SK-N-SH treated with all-trans-retinoic acid at 6 μM for 48 hours (cell line): ENCODE measurements around the gene LVRN.

Source experiments
- ARNTL ChIP-seq: fragments of 450-650 bp; formaldehyde crosslinking; IDR thresholded peaks from 2 replicates; pipeline ENCODE4 v1.5.0; 2020; ENCODE audit warnings: low read depth, mild to moderate bottlenecking, moderate library complexity, borderline replicate concordance
- GLIS3 ChIP-seq: fragments of 250-450 bp; sonication (Bioruptor Pico); IDR thresholded peaks from 2 replicates; pipeline ENCODE4 v1.5.0; 2020; ENCODE audit warnings: mild to moderate bottlenecking, moderate library complexity
- RARB ChIP-seq: fragments of 250-450 bp; sonication (Bioruptor Pico); IDR thresholded peaks from 2 replicates; pipeline ENCODE4 v1.8.0; 2021; ENCODE audit warnings: mild to moderate bottlenecking, moderate library complexity
- SNAI2 ChIP-seq: fragments of 250-450 bp; sonication (Bioruptor Pico); IDR thresholded peaks from 2 replicates; pipeline ENCODE4 v1.5.0; 2020; ENCODE audit warnings: mild to moderate bottlenecking, moderate library complexity

DNA sequence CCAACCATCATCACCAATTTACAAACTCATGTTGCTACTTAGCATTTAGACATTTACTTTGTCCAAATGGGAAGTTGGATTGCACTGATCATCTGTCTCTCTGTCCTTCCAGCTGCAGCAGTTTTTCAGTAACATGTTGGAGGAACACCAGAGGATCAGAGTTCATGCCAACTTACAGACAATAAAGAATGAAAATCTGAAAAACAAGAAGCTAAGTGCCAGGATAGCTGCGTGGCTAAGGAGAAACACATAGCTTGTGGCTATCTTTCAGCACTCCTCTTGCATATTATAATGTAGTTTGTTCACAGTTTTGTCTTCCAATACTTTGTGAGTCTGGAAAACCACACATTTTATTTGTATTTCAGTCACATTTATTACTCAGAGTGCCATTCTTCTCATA lies 63.6 kb downstream of the LVRN start:
- TF ChIP-seq RARB (CRISPR knock-in tag) (no peak), GLIS3 (CRISPR knock-in tag) (no peak), ARNTL (CRISPR knock-in tag) (no peak), SNAI2 (no peak)
